NCI-H2171 treated with DMSO at 0.1 percent for 48 hours (cell line): ENCODE measurements around the gene LRRC10B.

Source experiments
- DNase-seq: peaks from one replicate; lab custom pipeline; 2025; lab: John Stamatoyannopoulos, UW

Gene LRRC10B

DNA sequence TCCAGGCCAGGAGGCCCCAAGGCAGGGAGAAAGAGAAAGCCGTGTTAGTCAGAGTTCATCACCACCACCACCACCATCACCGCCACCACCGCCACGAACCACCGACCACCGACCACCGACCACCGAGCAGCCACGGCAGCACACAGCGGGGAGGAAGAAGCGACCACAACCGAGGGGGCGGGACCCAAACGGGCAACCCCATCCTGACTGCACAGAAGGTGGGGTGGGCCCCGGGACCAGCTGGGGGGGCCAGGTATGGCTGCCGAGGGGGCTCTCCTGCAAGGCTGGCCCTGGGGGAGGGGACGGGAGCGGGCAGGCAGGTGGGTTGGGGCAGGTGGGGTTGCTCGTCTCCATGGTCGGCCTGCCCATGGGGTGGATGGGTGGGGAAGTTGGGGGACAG, 38.1 kb downstream of the LRRC10B start:
- no peak for DNase-seq

DNA sequence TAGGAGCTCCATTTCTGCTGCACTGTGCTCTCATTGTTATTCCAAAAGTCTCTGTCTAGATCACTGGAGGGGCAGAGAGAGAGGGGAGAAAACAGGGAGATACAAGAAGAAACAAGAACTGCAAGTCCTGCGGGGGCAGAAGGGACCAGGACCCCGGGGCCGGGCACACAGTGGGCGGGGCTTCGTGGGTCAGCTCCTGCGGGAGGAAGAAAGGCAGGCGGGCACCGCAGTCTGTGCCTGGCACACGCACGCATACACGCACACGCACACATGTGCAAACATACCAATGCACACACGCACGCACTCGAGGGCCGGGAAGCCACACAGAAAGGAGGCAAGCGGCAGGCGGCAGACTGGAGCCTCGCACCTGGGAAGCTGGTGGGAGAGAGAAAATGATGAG, 38.7 kb downstream of the LRRC10B start:
- DNase-seq: no peak

DNA sequence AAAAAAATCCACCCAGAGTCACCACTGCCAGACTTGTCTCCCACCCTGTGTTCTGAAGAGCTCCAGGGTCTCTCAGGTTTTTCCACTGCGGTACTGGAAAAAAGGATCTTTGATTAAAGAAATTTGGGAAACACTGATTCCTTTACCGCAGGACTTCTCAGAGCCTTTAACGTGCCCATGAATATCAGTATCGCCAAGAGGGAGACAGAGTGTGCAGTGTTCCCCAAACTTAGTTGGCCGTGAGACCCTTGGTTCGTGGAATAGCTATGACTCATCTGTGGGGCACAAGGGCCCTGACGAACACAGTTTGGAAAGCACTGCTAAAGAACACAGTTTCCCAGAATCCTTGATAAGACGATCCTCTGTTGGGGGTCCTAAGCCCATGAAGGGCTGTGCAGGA, 40.6 kb downstream of the LRRC10B start:
- DNase-seq: no peak

DNA sequence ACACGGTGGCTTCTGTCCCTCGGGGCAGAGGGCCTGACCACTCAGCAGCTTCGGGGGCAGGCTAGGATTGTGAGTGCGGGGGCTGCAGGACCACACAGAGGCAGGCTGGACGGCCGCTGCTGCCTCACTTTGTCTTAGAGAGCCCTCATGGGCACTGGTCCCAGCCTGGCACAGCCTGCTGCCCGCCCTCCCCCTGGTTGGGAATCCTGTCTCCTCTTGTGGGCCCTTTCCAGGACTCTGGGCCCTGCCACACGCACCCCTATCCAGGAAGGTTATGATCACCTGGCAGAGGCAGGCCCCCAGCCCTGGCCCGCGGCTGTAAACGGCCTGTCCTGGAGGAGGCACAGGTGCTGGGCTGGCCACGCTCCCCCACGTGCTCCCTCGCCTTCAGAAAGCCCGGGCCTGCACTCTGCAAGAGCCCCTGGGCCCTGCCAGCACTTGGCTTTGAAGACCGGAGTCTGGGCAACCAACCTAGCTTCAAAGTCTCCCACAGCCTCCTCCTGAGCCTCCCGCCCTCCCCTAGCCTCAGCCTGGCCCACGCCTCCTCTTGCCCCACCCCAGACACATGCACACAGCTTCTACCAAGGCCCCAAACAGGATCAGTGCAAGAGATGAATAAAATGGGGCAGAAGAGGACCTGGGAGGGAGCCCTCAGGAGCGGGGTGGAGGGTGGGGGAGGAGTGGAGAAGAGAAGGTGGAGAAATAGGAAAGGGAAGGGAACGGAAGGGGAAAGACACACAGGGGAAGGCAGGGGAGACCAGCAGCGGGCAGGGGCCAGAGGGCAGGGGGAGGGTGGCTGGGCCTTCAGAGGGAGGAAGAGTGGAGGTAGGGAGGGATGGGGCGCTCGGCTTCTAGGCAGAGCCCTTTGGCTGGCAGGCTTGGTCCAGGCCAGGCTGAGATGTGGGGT, 41.4 kb downstream of the LRRC10B start:
- DNase-seq: no peak

DNA sequence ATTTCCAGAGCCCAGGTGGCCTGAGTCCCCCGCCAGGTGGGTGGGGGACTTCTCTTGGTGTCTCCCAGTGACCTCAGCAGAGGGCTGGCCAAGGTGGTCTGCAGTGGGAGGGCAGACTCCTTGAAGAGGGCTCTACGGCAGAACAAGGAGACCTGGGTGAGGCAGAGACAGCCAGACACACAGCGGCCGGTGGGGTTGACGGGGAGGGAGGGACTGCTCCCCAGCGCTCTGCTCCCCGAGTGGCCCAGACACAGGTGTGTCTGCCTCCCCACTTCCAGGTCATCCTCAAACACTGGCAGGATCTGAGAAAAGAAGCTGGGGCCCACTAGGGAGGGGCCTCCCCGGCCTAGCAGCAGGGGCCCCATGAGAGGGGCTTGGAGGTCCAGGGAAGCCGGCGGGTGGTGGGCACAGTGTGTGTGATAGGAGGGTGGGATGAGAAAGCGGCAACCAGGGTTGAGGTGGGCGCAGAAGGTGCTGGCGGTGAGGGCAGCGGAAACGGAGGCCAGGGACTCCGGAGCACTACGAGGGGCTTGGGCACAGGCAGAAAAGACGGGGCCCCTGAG, 42.2 kb downstream of the LRRC10B start:
- no peak for DNase-seq

DNA sequence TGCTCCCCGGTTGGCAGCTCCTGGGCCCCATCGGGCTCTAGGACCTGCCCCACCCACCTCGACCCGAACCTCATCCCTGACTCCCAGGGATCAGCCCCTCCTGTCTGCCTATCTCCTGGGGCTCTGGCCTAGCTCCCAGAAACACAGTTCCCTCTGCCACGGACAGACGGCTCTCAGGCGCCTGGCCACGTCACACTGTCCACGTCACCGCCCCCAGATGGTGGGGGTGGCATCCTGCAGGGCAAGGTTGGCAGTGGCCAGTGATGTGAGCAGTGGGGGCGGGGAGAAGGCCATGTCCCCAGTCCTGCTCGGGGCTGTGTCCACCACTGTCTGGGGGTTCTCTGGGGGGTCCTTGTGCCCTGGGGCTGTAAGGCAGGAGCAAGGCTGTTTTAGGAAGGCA, 43.1 kb downstream of the LRRC10B start:
- no peak for DNase-seq

DNA sequence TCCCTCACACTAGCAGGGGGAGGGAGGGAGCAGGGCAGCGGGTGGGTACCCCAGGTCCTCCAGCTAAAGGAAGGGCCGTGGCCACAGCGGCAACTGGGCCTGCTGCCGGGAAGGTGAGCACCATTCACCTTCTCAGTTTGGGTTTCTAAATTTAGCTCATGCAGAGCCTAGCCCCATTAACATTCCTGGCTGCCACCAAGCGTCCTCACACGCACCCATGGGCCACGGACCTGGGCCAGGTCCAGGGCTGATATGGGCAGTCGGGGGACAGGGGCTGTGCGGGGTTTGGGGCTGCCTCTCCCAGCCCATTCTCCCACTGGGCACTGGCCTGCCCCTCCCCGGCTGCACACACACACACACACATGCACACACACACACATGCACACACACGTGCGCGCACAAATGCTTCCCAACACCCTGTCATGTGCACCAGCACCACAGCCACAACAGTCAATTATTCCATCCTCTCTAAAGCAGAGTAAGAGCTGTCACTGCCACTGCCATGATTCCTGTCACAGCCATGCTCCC, 43.6 kb downstream of the LRRC10B start:
- no peak for DNase-seq

DNA sequence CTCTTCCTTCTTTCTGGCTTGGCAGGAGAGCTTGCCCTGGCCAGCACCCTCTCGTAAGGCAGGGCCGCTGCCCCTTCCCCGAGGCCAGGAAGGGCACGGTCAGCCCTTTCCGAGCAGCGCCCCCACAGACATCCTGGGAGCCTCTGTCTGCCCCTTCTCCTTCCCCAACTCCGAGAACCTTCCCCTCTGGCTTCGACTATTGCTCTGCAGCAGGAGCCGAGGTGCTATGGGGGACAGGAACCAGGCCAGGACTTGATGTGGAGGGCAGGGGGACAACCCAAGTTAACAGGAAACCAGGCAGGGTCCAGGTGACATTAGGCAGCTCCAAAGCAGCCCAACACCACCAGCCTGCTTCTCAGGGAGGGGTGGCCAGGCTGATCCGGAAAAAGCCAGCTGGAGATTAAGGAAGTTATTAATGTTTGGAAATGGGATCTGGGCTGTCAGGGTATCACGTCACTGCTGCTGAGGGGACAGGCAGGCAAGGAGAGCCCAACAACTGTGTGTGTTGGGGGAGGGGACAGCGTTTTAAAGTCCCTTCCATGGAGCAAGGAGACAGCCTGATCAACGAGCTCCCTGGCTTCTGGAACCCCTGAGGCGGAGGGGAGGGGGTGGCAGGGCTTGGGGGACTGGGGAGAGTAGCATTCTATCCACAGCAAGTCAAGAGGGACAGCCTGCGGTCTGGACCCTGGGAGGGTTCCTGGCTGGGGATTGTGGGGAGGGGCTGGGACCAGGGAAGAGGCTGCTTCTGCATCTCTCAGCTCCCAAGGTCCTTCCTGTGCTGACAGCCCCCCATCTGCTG, 45.0 kb downstream of the LRRC10B start:
- DNase-seq: peak; percentile 38

DNA sequence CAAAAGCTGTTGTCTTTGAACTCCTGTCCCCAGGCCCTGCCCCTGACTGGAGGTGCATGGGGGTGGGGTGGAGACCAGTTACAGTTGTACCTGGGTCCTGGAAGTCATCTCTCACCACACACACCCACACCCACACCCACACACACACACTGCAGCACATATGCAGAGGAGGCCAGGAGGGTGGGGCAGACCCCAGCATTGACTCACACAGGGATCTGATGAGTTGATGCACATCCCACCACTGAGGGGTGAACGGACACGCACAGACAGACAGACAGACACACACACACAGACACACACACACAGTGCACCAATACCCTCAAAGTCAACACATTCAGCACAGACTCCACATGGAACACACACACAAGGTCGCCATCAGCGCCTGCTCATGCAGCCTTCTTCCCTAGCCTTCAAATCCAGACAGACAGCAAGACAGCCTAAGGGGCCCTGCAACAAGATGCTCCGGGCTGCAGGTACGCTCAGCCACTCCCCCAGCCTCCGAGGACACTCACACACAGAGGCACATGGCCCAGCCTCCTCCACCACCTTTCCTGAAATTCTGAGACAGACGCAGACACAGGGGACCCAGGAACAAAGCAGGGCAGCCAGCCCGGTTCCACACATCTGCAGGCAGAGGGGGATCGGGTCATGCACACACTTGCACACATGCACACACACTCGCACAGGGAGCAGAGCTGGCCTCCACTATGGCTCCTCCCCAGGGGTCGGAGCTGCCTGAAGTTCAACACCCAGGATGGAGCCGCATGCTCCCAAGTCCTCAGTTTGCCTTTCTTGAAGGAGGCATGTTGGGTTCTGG, 45.8 kb downstream of the LRRC10B start:
- peak; percentile 31 for DNase-seq

DNA sequence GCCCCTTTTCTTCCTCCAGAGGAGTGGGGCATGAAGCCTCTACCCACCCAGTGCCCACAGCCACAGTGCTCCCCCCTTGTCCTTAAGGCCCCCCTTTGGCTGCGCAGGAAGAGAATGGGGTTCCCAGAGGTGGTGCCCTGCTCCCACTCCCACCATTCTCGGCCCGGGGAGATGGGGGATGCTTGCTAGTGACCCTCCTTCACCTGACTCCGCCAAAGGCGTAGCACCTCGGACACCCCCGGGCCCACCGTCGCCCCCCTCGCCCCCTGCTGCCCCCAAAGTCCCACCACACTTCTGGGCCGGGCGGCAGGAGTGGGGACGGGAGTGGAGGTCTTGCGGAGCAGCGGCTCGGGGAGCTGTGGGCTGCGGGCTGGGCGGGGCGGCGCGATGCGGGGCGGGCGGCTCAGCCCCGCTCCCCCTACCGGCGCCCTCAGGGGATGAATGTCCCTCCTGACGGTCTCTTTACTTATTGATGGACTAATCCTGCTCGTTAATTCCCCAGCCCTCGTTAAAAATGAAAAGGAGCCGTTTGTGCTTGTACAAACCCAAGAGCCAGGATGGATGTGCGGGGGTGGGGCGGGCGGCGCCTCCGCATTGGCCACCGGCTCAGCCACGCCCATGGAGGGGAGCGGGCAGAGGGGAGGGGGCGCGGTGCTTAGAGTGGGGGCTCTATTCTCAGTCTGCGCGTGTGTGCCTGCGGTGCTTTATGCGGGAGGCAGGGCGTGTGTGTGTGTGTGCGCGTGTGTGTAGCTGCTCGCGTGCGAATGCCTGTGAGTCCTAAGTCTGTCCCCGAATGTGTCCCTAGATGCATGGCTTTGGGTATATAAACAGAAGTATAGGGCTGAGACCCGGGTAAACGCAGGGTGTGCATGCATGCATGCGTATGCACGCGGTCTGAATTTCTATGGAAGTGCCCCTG, 46.8 kb downstream of the LRRC10B start:
- peak; percentile 59 for DNase-seq

DNA sequence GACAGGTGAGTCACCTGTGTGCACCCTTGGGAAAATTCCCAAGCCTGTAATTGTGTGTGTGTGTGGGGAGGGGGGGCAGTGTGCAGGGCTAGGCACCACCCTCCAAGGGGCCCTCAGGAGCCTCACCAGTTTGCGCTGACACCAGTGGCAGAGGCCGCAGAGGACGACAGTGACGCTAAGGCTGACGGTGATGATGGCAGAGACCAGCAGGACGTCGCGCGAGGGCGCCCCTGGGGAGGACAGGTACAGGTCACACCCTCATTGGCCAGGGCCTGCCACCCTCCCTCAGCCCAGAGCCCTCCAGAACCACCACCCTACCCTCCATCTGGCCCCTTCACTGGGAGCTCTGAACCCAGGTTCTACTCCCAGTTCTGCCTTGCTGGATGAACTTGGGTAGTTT, 47.4 kb downstream of the LRRC10B start:
- DNase-seq: no peak

DNA sequence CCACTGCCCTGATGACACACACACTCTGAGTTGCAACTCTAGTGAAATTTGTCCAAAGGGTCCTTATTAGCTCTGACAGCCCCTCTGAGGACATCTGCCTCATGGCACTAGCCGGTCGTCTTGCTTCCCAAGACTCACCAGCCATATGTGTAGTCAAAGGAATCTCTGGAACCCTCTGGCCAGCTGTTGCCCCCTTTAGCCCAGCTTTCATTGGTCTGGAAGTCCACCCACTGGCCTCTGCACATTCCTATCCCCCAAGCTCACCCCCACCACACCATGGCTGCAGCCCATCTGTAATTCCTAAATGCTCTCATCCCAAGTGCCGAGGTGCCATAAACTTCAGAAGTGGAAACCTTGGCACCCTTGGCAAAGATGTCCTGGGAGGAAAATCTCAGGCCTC, 48.1 kb downstream of the LRRC10B start:
- no peak for DNase-seq
